A549 (cell line): ENCODE results near the gene AMDHD2. TPM values are rescaled to one million over a fixed set of nuclear protein-coding genes. Genes with fewer than 3 reads are reported as not detected.

Experiments
- ATAC-seq, 2 experiments: fragments of 200-7000 bp in 1 of 2; fragments of >200 bp in 1 of 2; cut with Nextera tagmentation in 1 of 2; cut with Tn5 transposase in 1 of 2; 3 replicates each; pipeline versions ENCODE4 v1.8.0 to v1.9.1; 2018 to 2020; ENCODE audit warnings: mild to moderate bottlenecking in 1 of 2, moderate library complexity in 1 of 2
- CTCF ChIA-PET: fragments of 300-600 bp; sonication (Branson Sonifier 250); formaldehyde crosslinking; extraction: SDS; loops from one replicate; lab custom pipeline; 2021; ENCODE audit warnings: antibody characterized with exemption, inconsistent platforms; lab: Yijun Ruan, JAX
- POLR2A ChIA-PET: fragments of 350-600 bp; formaldehyde crosslinking; extraction: SDS; loops from one replicate; lab custom pipeline; 2021; ENCODE audit warnings: antibody characterized with exemption, inconsistent platforms; lab: Yijun Ruan, JAX
- DNase-seq, 2 experiments: peaks; one replicate each; pipeline versions ENCODE4 v3.0.0 to v3.0.0-alpha.2; 2011 to 2016; ENCODE audit warnings: low read depth in 1 of 2, low spot score in 1 of 2
- FAIRE-seq: peaks from 2 replicates; lab custom pipeline; 2011; peaks lifted over from hg19 to GRCh38; lab: Jason Lieb, UNC
- H3K27ac ChIP-seq, 2 experiments: fragments of >200 bp; sonication (Bioruptor Twin); formaldehyde crosslinking; 3 replicates each; pipeline ENCODE4 v1.5.1; 2016 to 2017
- H3K4me1 ChIP-seq: fragments of >200 bp; sonication (Bioruptor Twin); formaldehyde crosslinking; 3 replicates; pipeline ENCODE4 v1.6.1; 2016
- H3K4me2 ChIP-seq: fragments of >200 bp; sonication (Bioruptor Twin); formaldehyde crosslinking; 3 replicates; pipeline ENCODE4 v1.6.1; 2016
- H3K4me3 ChIP-seq: fragments of >200 bp; sonication (Bioruptor Twin); formaldehyde crosslinking; 3 replicates; pipeline ENCODE4 v1.5.1; 2016
- H3K9me3 ChIP-seq: fragments of >200 bp; sonication (Bioruptor Twin); formaldehyde crosslinking; 3 replicates; pipeline ENCODE4 v1.6.1; 2016
- BCL3 ChIP-seq: fragments of >200 bp; sonication (Bioruptor Twin); formaldehyde crosslinking; IDR thresholded peaks from 3 replicates; pipeline ENCODE4 v1.6.1; 2016
- BHLHE40 ChIP-seq: IDR thresholded peaks from 2 replicates; pipeline ENCODE4 v1.6.1; 2012; ENCODE audit warnings: low read depth, low read length, inconsistent platforms
- CBX8 ChIP-seq: fragments of 200-600 bp; sonication (generic); IDR thresholded peaks from 2 replicates; pipeline ENCODE4 v1.6.1; 2016
- CHD4 ChIP-seq: fragments of 200-600 bp; sonication (generic); IDR thresholded peaks from 2 replicates; pipeline ENCODE4 v1.6.1; 2016; ENCODE audit warnings: antibody characterized with exemption, mild to moderate bottlenecking, borderline replicate concordance
- EHF ChIP-seq: fragments of 250-450 bp; sonication (Bioruptor Pico); IDR thresholded peaks from 2 replicates; pipeline ENCODE4 v1.5.0; 2020; ENCODE audit warnings: mild to moderate bottlenecking
- EHMT2 ChIP-seq: fragments of 200-600 bp; sonication (generic); IDR thresholded peaks from 2 replicates; pipeline ENCODE4 v1.6.1; 2016; ENCODE audit warnings: antibody characterized with exemption, low read depth, mild to moderate bottlenecking, moderate library complexity
- HDAC2 ChIP-seq: fragments of 200-600 bp; sonication (generic); IDR thresholded peaks from 2 replicates; pipeline ENCODE4 v1.6.1; 2016
- KDM1A ChIP-seq: fragments of 200-600 bp; sonication (generic); IDR thresholded peaks from 2 replicates; pipeline ENCODE4 v1.6.1; 2016; ENCODE audit warnings: low read depth, mild to moderate bottlenecking
- MAFK ChIP-seq: fragments of 450-650 bp; IDR thresholded peaks from 2 replicates; pipeline ENCODE4 v1.6.1; 2014; ENCODE audit not compliant: partially characterized antibody
- NR3C1 ChIP-seq: fragments of >200 bp; sonication (Bioruptor Twin); formaldehyde crosslinking; IDR thresholded peaks from 3 replicates; pipeline ENCODE4 v1.6.1; 2017
- REST ChIP-seq: fragments of 200-600 bp; sonication (generic); IDR thresholded peaks from 2 replicates; pipeline ENCODE4 v1.6.1; 2016; ENCODE audit warnings: antibody characterized with exemption, mild to moderate bottlenecking, moderate library complexity
- SREBF2 ChIP-seq: fragments of 450-650 bp; IDR thresholded peaks from 2 replicates; pipeline ENCODE4 v1.6.1; 2014; ENCODE audit warnings: mild to moderate bottlenecking, moderate library complexity
- TP53 ChIP-seq: fragments of 250-450 bp; sonication (Bioruptor Pico); IDR thresholded peaks from 2 replicates; pipeline ENCODE4 v1.5.0; 2021; ENCODE audit warnings: mild to moderate bottlenecking, moderate library complexity
- ZC3H11A ChIP-seq: fragments of 450-650 bp; IDR thresholded peaks from 2 replicates; pipeline ENCODE4 v1.6.1; 2014; ENCODE audit warnings: antibody characterized with exemption, mild to moderate bottlenecking
- WGBS: methylation state at CpG from one replicate; pipeline ENCODE4 v1.1.6; 2017; ENCODE audit errors: missing lambda C conversion rate; 5-methylcytosine and 5-hydroxymethylcytosine counted together
- polyA plus RNA-seq, 4 experiments: library from polyadenylated mRNA; depleted of rRNA in 3 of 4; stranded (reverse); fragments of >200 nt; fragmentation: RNase III in 1 of 4; extraction: RNeasy Plus Mini Kit Qiagen cat#74134 plus additional on column Dnase treatment in 1 of 4; gene quantifications; 2 replicates in 3 of 4; 3 replicates in 1 of 4; pipeline ENCODE4 v1.2.3, GENCODE V29; 2011 to 2017

Gene AMDHD2
- polyA plus RNA-seq, 2 of the 4 experiments (the other 2 are of a cell fraction) = 6.6 to 28.8 TPM

- TF ChIP-seq BCL3 (no peak), MAFK (no peak)
Measured at GRCh38 chr16:2483939-2484897, 36.0 kb upstream of the AMDHD2 start (continued).

GRCh38 chr16:2484898-2485508 lies 35.2 kb upstream of the AMDHD2 start:
- no peak for FAIRE-seq
- no peak for DNase-seq
- Histone ChIP-seq H3K9me3 (no peaks in the 10 kb centered on the region), H3K4me2 (no peak overlapping the region), H3K4me3 (no peak overlapping the region), H3K27ac (no peak overlapping the region), H3K4me1 (no peaks in the 10 kb centered on the region)
- no peak for ATAC-seq
- no peak for TF ChIP-seq MAFK
- TF ChIP-seq CHD4 = no peak
- TF ChIP-seq HDAC2 = no peak
- no peak for TF ChIP-seq BHLHE40
- TF ChIP-seq REST = no peak
- no peak for TF ChIP-seq ZC3H11A
- TF ChIP-seq TP53 (CRISPR knock-in tag) = no peak
- 86% methylated on average over 13 of the region's 13 CpGs for WGBS
- ChIA-PET POLR2A (interaction anchor here (1.3 kb wide), 1 partner anchor 10 kb away, joined by 3 read pairs; the partner anchor contains the start of gene TBC1D24), CTCF (interaction anchor here (1.1 to 13.5 kb wide), 2 partner anchors 16 to 145 kb away, joined by 5 to 98 read pairs; partner anchors contain the start of gene ABCA3)

DNA sequence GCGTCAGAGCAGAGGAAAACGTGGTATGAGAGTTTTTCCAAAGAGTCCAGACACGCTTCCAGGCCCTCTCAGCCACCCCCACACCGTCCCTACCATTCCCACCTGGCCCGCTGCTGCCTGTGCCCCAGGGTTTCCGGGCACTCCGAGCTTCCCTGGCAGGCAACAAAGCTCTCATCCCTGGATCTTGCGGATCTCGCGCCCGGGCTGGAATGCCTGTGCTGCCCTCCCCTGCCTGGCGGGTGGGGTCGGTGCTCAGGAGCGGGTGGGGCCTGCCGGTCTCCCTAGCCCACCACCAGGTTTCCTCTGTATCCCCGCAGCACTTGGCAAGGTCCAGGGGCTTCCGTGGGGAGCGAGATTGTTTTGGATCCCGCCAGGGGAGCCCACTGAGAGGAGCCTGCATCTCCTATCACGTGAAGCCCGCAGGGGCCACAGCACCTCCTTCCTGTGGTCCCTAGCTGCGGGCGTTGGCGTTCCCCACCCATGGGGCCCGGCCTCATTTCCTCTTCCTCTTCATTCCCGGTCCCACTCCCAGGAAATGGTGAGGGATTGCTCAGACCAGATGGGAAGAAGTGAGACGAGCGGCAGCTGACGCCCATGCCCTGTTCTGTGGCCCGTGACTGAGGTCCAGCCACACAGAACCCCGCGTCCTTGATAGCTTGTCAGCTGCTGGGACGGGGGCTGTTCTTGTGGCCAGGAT lies 34.2 kb upstream of the AMDHD2 start:
- Histone ChIP-seq H3K4me2 (no peak overlapping the region), H3K9me3 (no peaks in the 10 kb centered on the region), H3K4me3 (no peak overlapping the region), H3K27ac (no peak overlapping the region), H3K4me1 (no peaks in the 10 kb centered on the region)
- CTCF ChIA-PET = interaction anchor here (0.8 to 13.5 kb wide), 4 partner anchors 8 to 190 kb away, joined by 3 to 98 read pairs (median 4); no protein-coding TSS in a partner anchor
- TF ChIP-seq CBX8 (no peak), BHLHE40 (no peak), SREBF2 (no peak), KDM1A (no peak), TP53 (CRISPR knock-in tag) (no peak), EHMT2 (no peak), NR3C1 (no peak), EHF (CRISPR knock-in tag) (no peak)
- WGBS = 84% methylated on average over 32 of the region's 33 CpGs
- no peak for DNase-seq
- POLR2A ChIA-PET = interaction anchor here (1.3 kb wide), 1 partner anchor 11 kb away, joined by 3 read pairs; the partner anchor contains the start of gene TBC1D24
- no peak for ATAC-seq
- no peak for FAIRE-seq
